ENCODE measurements around the gene AIPL1.

AIPL1 gene

GRCh38 chr17:6470751-6471521, 36.0 kb upstream of the AIPL1 start:
- no peak for DNase-seq
- TF ChIP-seq CTCF (IDR thresholded peaks at IDR 0.05; ENCODE audit: low read length) = no peak
- TF ChIP-seq EZH2 (optimal IDR thresholded peaks at IDR 0.05; ENCODE audit: low read depth, low read length) = no peak
- no peak for TF ChIP-seq EZH2phosphoT487 (IDR thresholded peaks at IDR 0.05; ENCODE audit: low read length)
- Histone ChIP-seq H2AFZ (ENCODE audit: low read length) (no peak overlapping the region), H3K36me3 (replicated peaks; ENCODE audit: insufficient read depth, low read length) (no peaks in the 10 kb centered on the region), H3K9me2 (replicated peaks; ENCODE audit: insufficient read depth, low read length) (no peaks in the 10 kb centered on the region), H3F3A (ENCODE audit: insufficient read depth, low read length) (no peaks in the 10 kb centered on the region), H3K4me2 (ENCODE audit: low read depth, low read length) (no peak overlapping the region), H4K20me1 (ENCODE audit: insufficient read depth, low read length) (no peaks in the 10 kb centered on the region), H3K4me1 (ENCODE audit: low read length) (no peaks in the 10 kb centered on the region), H3K27me3 (replicated peaks; ENCODE audit: insufficient read depth, low read length) (peaks cover 46% of the 10 kb centered on the region), H3K27ac (ENCODE audit: low read length) (no peak overlapping the region), H3K9ac (ENCODE audit: low read length) (no peak overlapping the region), H3K9me3 (replicated peaks; ENCODE audit: insufficient read depth, low read length) (no peaks in the 10 kb centered on the region), H3K79me2 (ENCODE audit: low read length) (no peaks in the 10 kb centered on the region), H3K4me3 (ENCODE audit: low read length) (no peak overlapping the region)

- TF ChIP-seq EZH2phosphoT487 (IDR thresholded peaks at IDR 0.05; ENCODE audit: low read length) (no peak), CTCF (IDR thresholded peaks at IDR 0.05; ENCODE audit: low read length) (no peak), EZH2 (optimal IDR thresholded peaks at IDR 0.05; ENCODE audit: low read depth, low read length) (no peak)
- H3K9me2 ChIP-seq (replicated peaks; ENCODE audit: insufficient read depth, low read length) = no peaks in the 10 kb centered on the region
- H3K27ac ChIP-seq (ENCODE audit: low read length) = no peak overlapping the region
- H3K36me3 ChIP-seq (replicated peaks; ENCODE audit: insufficient read depth, low read length) = no peaks in the 10 kb centered on the region
- H3K9me3 ChIP-seq (replicated peaks; ENCODE audit: insufficient read depth, low read length) = no peaks in the 10 kb centered on the region
- H2AFZ ChIP-seq (ENCODE audit: low read length) = no peak overlapping the region
- H4K20me1 ChIP-seq (ENCODE audit: insufficient read depth, low read length) = no peaks in the 10 kb centered on the region
- peaks cover 48% of the 10 kb centered on the region for H3K27me3 ChIP-seq (replicated peaks; ENCODE audit: insufficient read depth, low read length)
- no peak for DNase-seq
- no peak overlapping the region for H3K9ac ChIP-seq (ENCODE audit: low read length)
- H3K4me3 ChIP-seq (ENCODE audit: low read length) = no peak overlapping the region
- H3K4me1 ChIP-seq (ENCODE audit: low read length) = no peaks in the 10 kb centered on the region
- H3F3A ChIP-seq (ENCODE audit: insufficient read depth, low read length) = no peaks in the 10 kb centered on the region
- H3K79me2 ChIP-seq (ENCODE audit: low read length) = no peaks in the 10 kb centered on the region
- H3K4me2 ChIP-seq (ENCODE audit: low read depth, low read length) = no peak overlapping the region
These were observed 35.3 kb upstream of the AIPL1 start for GRCh38 chr17:6470146-6470718.

GRCh38 chr17:6468051-6468790, 33.3 kb upstream of the AIPL1 start:
- peaks cover 52% of the 10 kb centered on the region for H3K27me3 ChIP-seq (replicated peaks; ENCODE audit: insufficient read depth, low read length)
- no peaks in the 10 kb centered on the region for H4K20me1 ChIP-seq (ENCODE audit: insufficient read depth, low read length)
- no peak for DNase-seq
- H2AFZ ChIP-seq (ENCODE audit: low read length) = no peak overlapping the region
- H3K9me2 ChIP-seq (replicated peaks; ENCODE audit: insufficient read depth, low read length) = no peaks in the 10 kb centered on the region
- no peak overlapping the region for H3K4me2 ChIP-seq (ENCODE audit: low read depth, low read length)
- no peaks in the 10 kb centered on the region for H3F3A ChIP-seq (ENCODE audit: insufficient read depth, low read length)
- no peak overlapping the region for H3K4me3 ChIP-seq (ENCODE audit: low read length)
- no peaks in the 10 kb centered on the region for H3K79me2 ChIP-seq (ENCODE audit: low read length)
- no peak overlapping the region for H3K27ac ChIP-seq (ENCODE audit: low read length)
- TF ChIP-seq EZH2phosphoT487 (IDR thresholded peaks at IDR 0.05; ENCODE audit: low read length) (no peak), EZH2 (optimal IDR thresholded peaks at IDR 0.05; ENCODE audit: low read depth, low read length) (no peak), CTCF (IDR thresholded peaks at IDR 0.05; ENCODE audit: low read length) (no peak)
- H3K9ac ChIP-seq (ENCODE audit: low read length) = no peak overlapping the region
- H3K36me3 ChIP-seq (replicated peaks; ENCODE audit: insufficient read depth, low read length) = no peaks in the 10 kb centered on the region
- no peaks in the 10 kb centered on the region for H3K4me1 ChIP-seq (ENCODE audit: low read length)
- H3K9me3 ChIP-seq (replicated peaks; ENCODE audit: insufficient read depth, low read length) = no peaks in the 10 kb centered on the region
